GM23338 (cell line): Measurements from ENCODE around the gene ELP2.
"Not testable (repeated sequence)": the region's sequence is repeated elsewhere in the genome, so short reads cannot be mapped to it uniquely, and the experiment has no call there.

Source experiments
- CREB1 ChIP-seq: fragments of 250-450 bp; sonication (Bioruptor Pico); IDR thresholded peaks from 2 replicates; pipeline ENCODE4 v1.5.0; 2020; ENCODE audit warnings: low read depth, mild to moderate bottlenecking, moderate library complexity
- ETS1 ChIP-seq: IDR thresholded peaks from 2 replicates; pipeline ENCODE4 v1.6.1; 2016; ENCODE audit warnings: antibody characterized with exemption
- EZH2 ChIP-seq: fragments of 200-600 bp; sonication (generic); IDR thresholded peaks from one replicate; pipeline ENCODE4 v1.8.0; 2017; ENCODE audit warnings: antibody characterized with exemption, mild to moderate bottlenecking, low read depth; ENCODE audit not compliant: unreplicated experiment
- EZH2phosphoT487 ChIP-seq: fragments of 200-600 bp; sonication (generic); IDR thresholded peaks from one replicate; pipeline ENCODE4 v1.8.1; 2018; ENCODE audit warnings: antibody characterized with exemption; ENCODE audit not compliant: unreplicated experiment
- JUNB ChIP-seq: IDR thresholded peaks from one replicate; pipeline ENCODE4 v1.6.1; 2016; ENCODE audit warnings: antibody characterized with exemption; ENCODE audit not compliant: unreplicated experiment
- POLR2AphosphoS5 ChIP-seq: IDR thresholded peaks from 2 replicates; pipeline ENCODE4 v1.6.1; 2016; ENCODE audit warnings: antibody characterized with exemption, low read depth
- REST ChIP-seq: IDR thresholded peaks from one replicate; pipeline ENCODE4 v1.6.1; 2018; ENCODE audit warnings: antibody characterized with exemption; ENCODE audit not compliant: unreplicated experiment
- STAT1 ChIP-seq: IDR thresholded peaks from one replicate; pipeline ENCODE4 v1.6.1; 2016; ENCODE audit warnings: antibody characterized with exemption; ENCODE audit not compliant: unreplicated experiment
- ZNF331 ChIP-seq: fragments of 250-450 bp; sonication (Bioruptor Pico); IDR thresholded peaks from 2 replicates; pipeline ENCODE4 v1.5.0; 2020; ENCODE audit warnings: low read depth, mild to moderate bottlenecking, moderate library complexity
- TF ChIP-seq, protein P1 (sequence below), 2 experiments: fragments of 200-600 bp in 1 of 2; sonication (generic) in 1 of 2; conservative IDR thresholded peaks; 2 replicates each; pipeline versions ENCODE4 v1.5.1 to v1.6.1; 2016 to 2017; ENCODE audit warnings: antibody characterized with exemption in 2 of 2, low read depth in 2 of 2, mild to moderate bottlenecking in 2 of 2, moderate library complexity in 1 of 2

DNA sequence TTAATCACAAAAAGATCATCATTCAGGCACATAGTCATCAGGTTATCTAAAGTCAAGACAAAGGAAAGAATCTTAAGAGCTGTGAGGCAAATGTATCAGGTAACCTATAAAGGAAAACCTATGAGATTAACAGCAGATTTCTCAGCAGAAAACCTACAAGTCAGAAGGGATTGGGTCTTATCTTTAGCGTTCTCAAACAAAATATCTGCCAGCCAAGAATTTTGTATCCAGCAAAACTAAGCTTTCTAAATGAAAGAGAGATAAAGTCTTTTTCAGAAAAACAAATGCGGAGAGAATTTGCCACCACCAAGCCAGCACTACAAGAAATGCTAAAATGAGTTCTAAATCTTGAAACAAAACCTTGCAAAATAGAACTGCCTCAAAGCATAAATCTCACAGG is 48.6 kb upstream of the ELP2 start:
- TF ChIP-seq, protein P1, sequence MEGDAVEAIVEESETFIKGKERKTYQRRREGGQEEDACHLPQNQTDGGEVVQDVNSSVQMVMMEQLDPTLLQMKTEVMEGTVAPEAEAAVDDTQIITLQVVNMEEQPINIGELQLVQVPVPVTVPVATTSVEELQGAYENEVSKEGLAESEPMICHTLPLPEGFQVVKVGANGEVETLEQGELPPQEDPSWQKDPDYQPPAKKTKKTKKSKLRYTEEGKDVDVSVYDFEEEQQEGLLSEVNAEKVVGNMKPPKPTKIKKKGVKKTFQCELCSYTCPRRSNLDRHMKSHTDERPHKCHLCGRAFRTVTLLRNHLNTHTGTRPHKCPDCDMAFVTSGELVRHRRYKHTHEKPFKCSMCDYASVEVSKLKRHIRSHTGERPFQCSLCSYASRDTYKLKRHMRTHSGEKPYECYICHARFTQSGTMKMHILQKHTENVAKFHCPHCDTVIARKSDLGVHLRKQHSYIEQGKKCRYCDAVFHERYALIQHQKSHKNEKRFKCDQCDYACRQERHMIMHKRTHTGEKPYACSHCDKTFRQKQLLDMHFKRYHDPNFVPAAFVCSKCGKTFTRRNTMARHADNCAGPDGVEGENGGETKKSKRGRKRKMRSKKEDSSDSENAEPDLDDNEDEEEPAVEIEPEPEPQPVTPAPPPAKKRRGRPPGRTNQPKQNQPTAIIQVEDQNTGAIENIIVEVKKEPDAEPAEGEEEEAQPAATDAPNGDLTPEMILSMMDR (conservative IDR thresholded peaks at IDR 0.05; ENCODE audit: low read depth in 2 of 2), result not testable (repeated sequence)
- not testable (repeated sequence) for TF ChIP-seq EZH2phosphoT487; POLR2AphosphoS5; STAT1; ETS1; JUNB; REST; EZH2; CREB1 (CRISPR knock-in tag); ZNF331
